CD4-positive, alpha-beta T cell (primary cell): ENCODE results near the gene NRXN3. TPM values are rescaled to one million over a fixed set of nuclear protein-coding genes. Genes with fewer than 3 reads are reported as not detected.
"Not testable (repeated sequence)": the region's sequence is repeated elsewhere in the genome, so short reads cannot be mapped to it uniquely, and the experiment has no call there.

Source experiments
- ATAC-seq: fragments of 200-7000 bp; cut with Tn5 transposase; one replicate; pipeline ENCODE4 v1.10.0; 2022; ENCODE audit warnings: mild to moderate bottlenecking; ENCODE audit not compliant: poor library complexity
- CTCF ChIA-PET: fragments of 350-600 bp; sonication (Branson Sonifier 250); formaldehyde crosslinking; loops from one replicate; lab custom pipeline; 2021; ENCODE audit warnings: antibody characterized with exemption, inconsistent platforms; lab: Charles Lee
- POLR2A ChIA-PET: fragments of 350-600 bp; sonication (Branson Sonifier 250); formaldehyde crosslinking; loops from one replicate; lab custom pipeline; 2021; ENCODE audit warnings: antibody characterized with exemption, inconsistent platforms; lab: Charles Lee
- DNase-seq, 14 experiments: peaks; one replicate each; pipeline ENCODE4 v3.0.0-alpha.2; 2013 to 2020; ENCODE audit warnings: mixed read lengths in 2 of 14
- H3K27ac ChIP-seq, 2 donors: one replicate each; pipeline versions ENCODE4 v1.5.1 to v1.7.0; 2013; ENCODE audit warnings: low read length in 2 of 2, low read depth in 1 of 2, mild to moderate bottlenecking in 1 of 2
- H3K27me3 ChIP-seq, 2 experiments: 1 replicate in 1 of 2; 2 replicates in 1 of 2; pipeline versions ENCODE4 v1.6.1 to v1.7.0; 2013; ENCODE audit warnings: low read length in 2 of 2, control low read depth in 1 of 2, mild to moderate bottlenecking in 1 of 2, moderate library complexity in 1 of 2; ENCODE audit not compliant: insufficient read depth in 2 of 2, control insufficient read depth in 1 of 2
- H3K36me3 ChIP-seq: one replicate; pipeline ENCODE4 v1.6.1; 2013; ENCODE audit warnings: low read length, control low read depth; ENCODE audit not compliant: insufficient read depth
- H3K4me1 ChIP-seq: one replicate; pipeline ENCODE4 v1.6.1; 2013; ENCODE audit warnings: low read length, control low read depth; ENCODE audit not compliant: insufficient read depth
- H3K4me3 ChIP-seq: one replicate; pipeline ENCODE4 v1.5.1; 2013; ENCODE audit warnings: mild to moderate bottlenecking, low read length, moderate library complexity
- H3K9me3 ChIP-seq, 2 experiments: 1 replicate in 1 of 2; 2 replicates in 1 of 2; pipeline versions ENCODE4 v1.6.1 to v1.7.0; 2013; ENCODE audit warnings: low read length in 2 of 2, mild to moderate bottlenecking in 2 of 2, control low read depth in 1 of 2, moderate library complexity in 1 of 2; ENCODE audit not compliant: control insufficient read depth in 1 of 2, insufficient read depth in 1 of 2
- H3K27ac Mint-ChIP-seq: one replicate; pipeline ENCODE4 v1.8.0; 2020; ENCODE audit warnings: mixed read lengths
- H3K27me3 Mint-ChIP-seq: one replicate; pipeline ENCODE4 v1.8.0; 2021; ENCODE audit warnings: mixed read lengths
- H3K36me3 Mint-ChIP-seq: one replicate; pipeline ENCODE4 v1.8.0; 2021; ENCODE audit warnings: low read depth, mixed read lengths
- H3K4me1 Mint-ChIP-seq: one replicate; pipeline ENCODE4 v1.8.0; 2021; ENCODE audit warnings: low read depth, mixed read lengths
- H3K4me3 Mint-ChIP-seq: one replicate; pipeline ENCODE4 v1.8.0; 2020; ENCODE audit warnings: mild to moderate bottlenecking, mixed read lengths
- H3K9me3 Mint-ChIP-seq: one replicate; pipeline ENCODE4 v1.8.0; 2020; ENCODE audit warnings: mixed read lengths
- CTCF ChIP-seq: fragments of 200-600 bp; IDR thresholded peaks from one replicate; pipeline ENCODE4 v1.8.0; 2022; ENCODE audit warnings: antibody characterized with exemption, mild to moderate bottlenecking
- intact Hi-C, 2 experiments: fragments of 100-400 bp; cut with DNase I in 1 of 2; cut with micrococcal nuclease in 1 of 2; formaldehyde crosslinking; loops; one replicate each; pipeline versions ENCODE4 v1.15.1 to v1.9.0; 2023 to 2025; cut with DNase I, micrococcal nuclease
- total RNA-seq, 174 experiments: library from RNA in 2 of 174; stranded (reverse) in 2 of 174; gene quantifications; one replicate each; pipeline ENCODE4 v1.2.3 and lab custom pipeline; 2021 to 2026

Gene NRXN3
- total RNA-seq, 2 experiments from 2014 or later, result not detected

GRCh38 chr14:78486081-78486480 lies 315.9 kb downstream of the NRXN3 start:
- Histone ChIP-seq H3K27ac (no peak overlapping the region), H3K4me1 (no peaks in the 10 kb centered on the region), H3K36me3 (no peaks in the 10 kb centered on the region), H3K4me3 (no peak overlapping the region), H3K9me3 (no peaks in the 10 kb centered on the region), H3K27me3 (peaks cover 0 to 7% of the 10 kb centered on the region in 2 experiments)
- CTCF ChIA-PET, result no interaction called here
- TF ChIP-seq CTCF, result no peak
- Mint-ChIP-seq H3K27ac (no peak overlapping the region), H3K36me3 (no peaks in the 10 kb centered on the region), H3K4me3 (no peak overlapping the region), H3K4me1 (no peaks in the 10 kb centered on the region), H3K27me3 (peaks cover 8% of the 10 kb centered on the region), H3K9me3 (no peaks in the 10 kb centered on the region)
- no peak for DNase-seq
- intact Hi-C loops, result no loop called here
- ATAC-seq, result no peak
- POLR2A ChIA-PET, result no interaction called here

GRCh38 chr14:78486621-78487020 lies 316.4 kb downstream of the NRXN3 start:
- intact Hi-C loops, result no loop called here
- peaks cover 8% of the 10 kb centered on the region for H3K27me3 Mint-ChIP-seq
- peaks cover 0 to 7% of the 10 kb centered on the region in 2 experiments for H3K27me3 ChIP-seq
- no peaks in the 10 kb centered on the region for H3K36me3 Mint-ChIP-seq
- no peak overlapping the region for H3K27ac ChIP-seq
- no peak for ATAC-seq
- no peaks in the 10 kb centered on the region for H3K4me1 ChIP-seq
- no peak overlapping the region for H3K4me3 Mint-ChIP-seq
- ChIA-PET POLR2A (no interaction called here), CTCF (interaction anchor here (1.1 kb wide), 1 partner anchor 13 kb away, joined by 3 read pairs; no protein-coding TSS in a partner anchor)
- no peak overlapping the region for H3K4me3 ChIP-seq
- no peak overlapping the region for H3K27ac Mint-ChIP-seq
- no peaks in the 10 kb centered on the region for H3K4me1 Mint-ChIP-seq
- no peaks in the 10 kb centered on the region for H3K36me3 ChIP-seq
- H3K9me3 ChIP-seq, result no peaks in the 10 kb centered on the region
- DNase-seq, result no peak
- no peak for TF ChIP-seq CTCF
- no peaks in the 10 kb centered on the region for H3K9me3 Mint-ChIP-seq

GRCh38 chr14:78487573-78487972 lies 317.4 kb downstream of the NRXN3 start:
- H3K4me1 ChIP-seq, H3K27me3 Mint-ChIP-seq, H3K27ac Mint-ChIP-seq, POLR2A ChIA-PET, H3K9me3 ChIP-seq, H3K27ac ChIP-seq, H3K9me3 Mint-ChIP-seq, H3K4me3 ChIP-seq, ATAC-seq, intact Hi-C loops, H3K4me3 Mint-ChIP-seq, DNase-seq, H3K36me3 ChIP-seq, H3K36me3 Mint-ChIP-seq, H3K4me1 Mint-ChIP-seq, H3K27me3 ChIP-seq: not testable (repeated sequence)
- CTCF ChIA-PET, result interaction anchor here (1.1 kb wide), 1 partner anchor 12 kb away, joined by 3 read pairs; no protein-coding TSS in a partner anchor

GRCh38 chr14:78488938-78489337 lies 318.8 kb downstream of the NRXN3 start:
- no peaks in the 10 kb centered on the region for H3K27me3 Mint-ChIP-seq
- no peaks in the 10 kb centered on the region for H3K36me3 Mint-ChIP-seq

More at GRCh38 chr14:78488938-78489337, 318.8 kb downstream of the NRXN3 start:
- no peak overlapping the region for H3K27ac Mint-ChIP-seq
- intact Hi-C loops, result no loop called here
- H3K4me3 Mint-ChIP-seq, result no peak overlapping the region
- Histone ChIP-seq H3K9me3 (no peaks in the 10 kb centered on the region), H3K27me3 (peaks cover 0 to 7% of the 10 kb centered on the region in 2 experiments), H3K4me3 (no peak overlapping the region), H3K36me3 (no peaks in the 10 kb centered on the region), H3K4me1 (no peaks in the 10 kb centered on the region), H3K27ac (no peak overlapping the region)
- no peak for TF ChIP-seq CTCF
- CTCF ChIA-PET, result no interaction called here
- H3K9me3 Mint-ChIP-seq, result no peaks in the 10 kb centered on the region
- H3K4me1 Mint-ChIP-seq, result no peaks in the 10 kb centered on the region
- ATAC-seq, result no peak
- DNase-seq, result no peak
- POLR2A ChIA-PET, result no interaction called here
